GM18858 (cell line): Measurements from ENCODE around the gene GLRX3.
A peak's percentile ranks its signal among the peaks of the same experiment; 100 is the strongest.

Experiments used
- ATAC-seq: cut with Tn5 transposase; IDR thresholded peaks from one replicate; pipeline ENCODE4 v1.9.1; 2021; ENCODE audit not compliant: unreplicated experiment

Gene GLRX3

DNA sequence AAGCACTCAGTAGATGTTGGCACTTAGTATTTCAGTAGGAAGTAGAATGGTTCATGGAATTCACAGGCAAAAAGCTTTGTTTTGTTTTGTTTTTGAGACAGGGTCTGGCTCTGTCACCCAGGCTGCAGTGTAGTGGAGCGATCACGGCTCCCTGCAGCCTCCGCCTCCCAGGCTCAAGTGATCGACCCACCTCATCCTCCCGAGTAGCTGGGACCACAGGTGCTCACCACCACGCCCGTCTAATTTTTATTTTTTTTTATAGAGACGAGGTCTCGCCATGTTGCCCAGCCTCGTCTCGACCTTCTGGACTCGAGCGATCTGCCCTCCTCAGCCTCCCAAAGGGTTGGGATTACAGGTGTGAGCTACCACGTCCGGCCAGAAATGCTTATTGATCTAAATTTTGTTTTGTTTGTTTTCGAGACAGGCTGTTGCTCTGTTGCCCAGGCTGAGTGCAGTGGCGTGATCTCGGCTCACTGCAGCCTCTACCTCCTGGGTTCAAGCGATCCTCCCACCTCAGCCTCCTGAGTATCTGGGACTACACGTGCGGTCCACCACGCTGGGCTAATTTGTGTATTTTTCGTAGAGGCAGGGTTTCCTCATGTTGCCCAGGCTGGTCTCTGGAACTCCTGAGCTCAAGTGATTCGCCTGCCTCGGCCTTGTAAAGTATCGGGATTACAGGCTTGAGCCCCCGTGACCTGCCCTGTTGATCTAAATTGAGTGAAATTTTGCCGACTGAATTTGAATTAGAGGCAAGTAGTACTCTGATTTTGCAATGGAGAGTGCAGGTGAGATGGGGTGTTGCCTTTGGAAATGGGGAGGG is 1.7 kb downstream of the GLRX3 start:
- no peak for ATAC-seq

DNA sequence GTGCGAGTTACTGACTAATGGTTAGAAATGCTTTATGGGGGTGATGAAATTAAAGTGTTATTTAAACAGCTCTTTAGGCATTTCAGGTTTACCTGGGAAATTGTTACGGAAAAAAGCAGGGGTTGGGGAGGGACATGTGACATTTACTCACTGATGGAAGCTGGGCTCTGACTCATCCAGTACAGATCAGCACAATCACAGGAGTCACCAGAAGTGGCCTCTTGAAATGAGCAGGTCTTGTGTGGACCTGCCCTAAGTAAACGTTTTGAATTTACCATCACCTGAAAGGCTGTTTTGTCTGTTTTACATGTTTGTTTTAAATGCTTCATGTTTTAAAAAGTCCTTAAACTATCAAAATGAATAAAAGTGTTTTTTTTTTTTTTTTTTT is 2.3 kb downstream of the GLRX3 start:
- ATAC-seq = no peak

DNA sequence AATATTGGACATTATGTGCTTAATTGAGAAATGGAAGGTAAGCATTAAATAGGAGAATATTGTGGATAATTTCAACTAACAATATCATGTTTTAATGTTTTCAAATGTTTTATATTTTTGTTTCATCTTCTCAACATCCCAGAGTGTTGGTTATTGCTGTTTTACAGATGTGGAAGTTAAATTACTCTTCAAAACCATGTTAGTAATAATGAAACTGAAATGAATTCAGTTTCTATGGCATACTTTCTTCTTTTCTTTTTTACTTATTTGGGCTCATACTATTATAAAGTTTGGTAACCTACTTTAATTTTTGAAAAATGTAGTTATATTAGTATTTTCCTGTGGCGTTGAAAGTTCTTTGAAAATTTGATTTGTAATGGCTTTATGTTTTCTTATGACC is 4.2 kb downstream of the GLRX3 start:
- ATAC-seq = peak; percentile 28

DNA sequence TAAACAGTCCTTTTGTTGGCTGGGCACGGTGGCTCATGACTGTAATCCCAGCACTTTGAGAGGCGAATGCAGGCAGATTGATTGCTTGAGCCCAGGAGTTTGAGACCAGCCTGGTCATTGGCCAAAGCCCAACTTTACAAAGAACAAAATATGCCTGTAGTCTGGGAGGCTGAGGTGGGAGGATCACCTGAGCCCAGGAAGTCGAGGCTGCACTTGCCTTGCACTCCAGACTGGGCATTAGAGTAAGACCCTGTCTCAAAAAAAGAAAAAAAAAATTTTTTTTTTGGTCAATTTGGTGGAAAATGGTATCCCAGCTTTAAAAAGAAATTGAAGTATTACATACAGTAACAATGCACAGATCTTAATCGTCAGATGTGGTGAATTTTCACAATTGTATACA is 4.8 kb downstream of the GLRX3 start:
- no peak for ATAC-seq

DNA sequence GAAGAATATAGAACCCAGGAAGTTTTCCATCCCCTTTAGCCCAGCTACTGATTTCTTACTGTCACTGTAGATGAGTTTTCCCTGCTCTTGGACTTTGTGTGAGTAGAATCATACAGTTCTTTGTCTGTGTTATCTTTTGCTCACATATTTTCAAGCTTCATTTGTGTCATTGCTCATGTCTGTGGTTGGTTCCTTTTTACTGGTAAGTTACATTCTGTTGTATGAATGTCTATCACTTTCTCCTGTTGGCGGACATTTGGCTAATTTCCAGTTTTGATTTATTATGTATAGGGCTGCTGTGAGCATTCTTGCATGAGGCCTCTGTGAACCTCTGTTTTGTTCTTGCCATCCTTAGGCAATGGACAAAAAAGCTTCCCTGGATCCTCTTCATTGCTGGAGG is 5.3 kb downstream of the GLRX3 start:
- peak; percentile 17 for ATAC-seq

DNA sequence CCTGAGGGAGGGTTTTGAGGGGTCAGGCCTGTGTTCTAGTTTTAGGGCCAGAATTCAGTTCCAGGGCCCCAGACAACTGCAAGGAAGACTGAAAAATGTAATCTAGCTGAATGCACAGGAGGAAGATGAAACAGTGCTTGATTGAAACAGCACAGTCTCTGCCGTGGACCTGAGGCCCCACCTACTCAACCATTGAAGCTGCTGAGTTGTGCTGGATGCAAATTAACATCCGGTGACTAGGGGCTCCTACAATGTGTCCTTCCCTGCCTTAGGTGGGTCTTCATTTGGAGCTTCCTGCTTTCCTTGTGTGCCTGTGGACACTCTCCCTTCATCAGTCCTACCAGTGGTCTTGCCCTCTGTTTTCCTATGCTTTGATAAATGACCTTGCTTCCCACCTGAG is 5.7 kb downstream of the GLRX3 start:
- peak; percentile 69 for ATAC-seq

DNA sequence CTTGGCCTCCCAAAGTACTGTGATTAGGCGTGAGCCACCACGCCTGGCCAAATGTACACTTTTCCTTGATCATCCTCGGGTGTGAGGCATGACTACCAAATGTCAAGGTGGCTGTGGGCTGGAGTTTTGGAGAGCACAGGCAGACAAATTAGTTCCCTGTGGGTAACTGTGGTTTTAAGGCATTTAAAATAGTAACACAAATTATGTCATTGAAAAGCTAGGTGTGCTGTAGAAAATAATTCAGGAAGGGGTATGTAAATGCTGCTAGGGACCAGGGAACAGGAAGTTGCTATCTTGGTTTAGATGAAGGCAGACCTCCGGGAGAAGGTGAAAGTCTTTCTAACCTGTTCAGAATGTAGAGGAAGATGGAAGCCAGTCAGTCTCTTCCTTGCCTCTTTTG is 9.9 kb downstream of the GLRX3 start:
- no peak for ATAC-seq

DNA sequence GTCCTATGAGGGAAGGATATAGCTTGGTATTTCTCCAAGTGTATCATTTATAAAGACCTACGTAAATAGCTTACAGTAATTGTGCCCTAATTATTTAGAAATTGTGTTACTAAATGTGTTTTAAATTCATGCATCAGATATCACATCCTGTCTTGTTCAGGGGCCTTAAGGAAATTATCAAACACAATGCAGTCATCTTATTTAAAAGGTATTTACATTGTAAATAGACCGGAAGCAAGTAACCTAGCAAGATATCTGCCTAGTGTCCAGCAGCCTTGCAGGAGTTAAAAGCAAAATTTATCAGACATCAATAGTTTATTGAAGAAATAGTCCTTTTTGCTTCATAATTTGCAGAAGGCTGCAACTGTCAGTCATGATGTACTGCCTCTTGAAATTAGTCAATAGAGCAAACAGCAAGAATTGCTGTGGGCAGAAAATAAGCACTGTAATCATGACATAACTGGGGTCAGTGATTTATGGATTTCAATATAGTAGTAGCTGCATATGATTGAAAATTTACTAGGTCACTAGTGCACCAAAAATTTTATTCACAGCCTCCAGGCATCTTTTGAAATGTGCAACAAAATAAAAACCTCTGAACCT is 23.1 kb downstream of the GLRX3 start:
- ATAC-seq = no peak

DNA sequence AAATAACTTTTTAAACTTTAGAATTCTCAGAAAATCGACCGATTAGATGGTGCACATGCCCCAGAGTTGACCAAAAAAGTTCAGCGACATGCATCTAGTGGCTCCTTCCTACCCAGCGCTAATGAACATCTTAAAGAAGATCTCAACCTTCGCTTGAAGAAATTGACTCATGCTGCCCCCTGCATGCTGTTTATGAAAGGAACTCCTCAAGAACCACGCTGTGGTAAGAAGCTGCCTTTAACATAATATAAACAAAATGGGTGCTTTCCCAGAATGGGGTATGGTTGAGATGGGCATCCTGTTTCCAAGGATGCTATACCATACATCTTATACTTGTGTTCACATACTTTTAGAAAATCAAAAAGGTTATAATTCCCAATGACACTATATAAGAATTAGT is 24.6 kb downstream of the GLRX3 start:
- peak; percentile 55 for ATAC-seq

DNA sequence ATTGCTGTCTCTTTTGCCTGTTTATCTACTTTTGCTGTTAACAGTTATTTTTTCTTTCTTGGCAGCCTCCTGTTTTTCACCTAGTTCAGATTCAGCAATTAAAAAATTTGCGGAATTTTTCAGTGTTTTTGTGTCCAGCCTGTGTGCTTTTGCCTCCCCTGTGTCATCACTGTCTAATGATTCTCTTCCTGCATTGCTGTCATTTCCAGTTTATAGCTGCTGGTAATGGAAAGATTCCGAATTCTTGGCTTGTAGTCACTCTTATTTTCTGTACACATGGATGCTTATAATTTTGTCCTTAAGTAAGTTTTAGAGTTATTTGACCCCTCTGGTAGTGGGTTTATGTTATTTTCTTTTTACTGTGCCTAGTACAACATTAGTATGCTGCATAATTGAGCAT is 25.1 kb downstream of the GLRX3 start:
- ATAC-seq = no peak

DNA sequence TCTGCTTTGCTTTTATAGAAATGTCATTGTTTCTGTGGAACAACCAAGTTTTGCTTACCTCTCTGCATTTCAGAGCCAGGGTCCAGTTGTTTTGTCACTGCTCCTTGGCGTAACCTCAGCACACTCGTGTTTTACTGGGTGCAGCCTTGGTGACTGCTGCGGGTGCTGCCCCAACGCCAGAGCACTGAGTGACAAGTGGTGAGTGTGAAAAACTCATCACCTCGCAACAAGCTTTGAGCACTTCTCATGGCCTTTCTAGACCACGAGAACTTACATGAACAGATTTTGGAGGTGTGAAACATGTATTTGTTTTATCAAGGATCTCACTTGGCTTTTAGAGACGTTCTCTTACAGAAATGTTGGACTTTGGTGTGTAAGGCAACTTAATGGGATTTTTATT is 31.0 kb downstream of the GLRX3 start:
- no peak for ATAC-seq

DNA sequence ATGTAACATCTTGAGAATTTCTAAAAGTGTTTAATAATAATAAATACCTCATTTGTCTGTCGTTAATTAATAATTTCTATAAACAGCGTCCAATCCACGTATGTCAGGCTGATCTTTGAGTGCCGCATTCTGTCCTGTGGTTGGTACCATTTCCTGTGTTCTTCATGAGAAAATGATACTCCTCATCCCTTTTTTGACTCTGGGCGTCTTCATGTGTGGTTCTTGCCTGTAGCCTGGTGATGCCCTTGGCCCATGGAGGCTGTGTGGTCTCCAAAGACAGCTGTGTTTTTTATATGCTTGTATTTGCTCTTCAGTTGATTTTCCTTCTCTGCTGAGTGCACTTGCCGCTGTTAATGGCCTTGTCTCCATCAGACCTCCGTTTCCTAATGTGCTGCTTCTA is 31.5 kb downstream of the GLRX3 start:
- ATAC-seq = no peak

DNA sequence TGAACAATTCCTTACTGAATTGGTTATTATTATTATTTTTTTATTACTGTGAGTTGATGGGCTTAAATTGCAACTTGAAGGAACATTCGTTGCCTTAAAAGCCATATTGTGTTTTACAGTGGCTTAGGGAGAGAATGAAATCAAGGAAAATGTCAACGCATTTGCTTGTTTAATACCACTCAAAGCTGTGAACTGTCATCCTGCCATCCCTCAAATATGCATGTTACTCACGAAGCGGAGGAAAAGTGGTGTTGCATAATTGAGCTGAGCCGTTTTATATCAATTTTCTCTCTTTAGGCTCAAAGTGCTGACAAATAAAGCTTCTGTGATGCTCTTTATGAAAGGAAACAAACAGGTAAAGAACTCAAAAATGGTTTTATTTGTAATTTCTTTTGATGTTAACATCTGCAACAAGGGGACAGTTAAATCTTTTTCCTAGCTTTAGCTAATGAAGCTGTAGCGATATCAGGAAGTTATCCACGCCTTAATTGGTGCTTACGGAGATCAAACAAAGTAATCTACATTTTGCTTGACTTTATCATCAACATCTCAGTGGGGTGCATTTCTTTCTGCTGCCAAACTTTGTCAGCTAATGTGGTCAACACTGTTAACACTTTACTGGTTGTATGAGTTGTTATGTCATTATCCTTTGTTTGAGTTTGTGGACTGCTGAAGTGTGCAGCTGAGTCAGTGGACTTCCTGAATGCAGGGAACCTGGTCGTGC is 33.1 kb downstream of the GLRX3 start:
- ATAC-seq = no peak

DNA sequence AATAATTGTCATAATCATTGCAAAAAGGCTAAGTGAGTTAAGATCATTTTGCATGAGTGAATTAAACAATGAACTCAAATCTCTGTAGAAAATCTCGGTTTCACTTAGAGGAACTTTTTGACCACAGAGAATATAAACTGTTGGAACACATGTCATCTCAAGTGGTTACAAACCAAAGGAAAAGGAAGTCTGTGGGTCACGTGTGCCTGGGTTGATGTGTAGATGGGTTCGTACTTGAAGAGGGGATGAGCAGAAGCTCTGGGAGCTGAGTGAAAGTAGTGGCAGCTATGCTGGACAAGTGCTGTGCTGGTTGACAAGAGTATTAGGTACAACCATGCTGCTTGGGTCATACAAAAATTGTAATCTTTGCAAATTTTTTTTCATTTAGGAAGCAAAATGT is 35.0 kb downstream of the GLRX3 start:
- peak; percentile 54 for ATAC-seq

DNA sequence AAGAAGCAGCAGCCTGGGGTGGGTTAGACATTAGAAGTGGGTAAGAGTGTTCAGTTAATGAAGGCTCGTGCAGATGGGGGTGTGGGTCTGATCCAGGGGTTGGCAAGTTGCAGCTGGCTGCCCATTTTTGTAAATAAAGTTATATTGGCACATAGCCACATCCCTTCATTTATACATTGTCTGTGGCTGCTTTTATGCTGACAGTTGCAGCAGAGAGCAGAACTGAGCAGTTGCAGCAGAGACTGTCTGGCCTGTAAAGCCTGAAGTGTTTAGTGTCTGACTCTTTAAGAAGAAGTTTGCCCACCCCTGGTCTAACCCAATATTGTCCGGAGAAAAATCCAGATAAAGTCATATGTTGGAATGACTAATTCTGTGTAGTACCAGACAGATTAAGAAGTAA is 38.1 kb downstream of the GLRX3 start:
- no peak for ATAC-seq

DNA sequence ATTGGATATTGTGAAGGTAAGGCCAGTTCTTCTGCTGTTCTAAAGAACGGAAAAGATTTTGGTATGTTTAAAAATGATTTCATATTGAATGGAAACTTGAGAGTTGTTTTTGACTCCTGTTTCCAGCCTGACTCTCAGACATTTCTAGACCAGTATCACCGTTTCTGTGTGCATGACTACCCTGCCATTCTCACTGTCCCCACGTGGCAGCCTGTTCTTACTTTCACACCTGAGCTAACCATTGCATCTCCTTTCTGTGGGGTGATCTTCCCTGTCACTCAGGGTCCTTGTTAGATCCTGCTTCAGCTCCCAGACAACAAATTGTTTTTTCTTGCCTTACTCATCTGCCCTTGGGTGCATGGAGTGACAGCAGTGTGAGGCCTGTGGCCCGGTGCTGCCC is 38.9 kb downstream of the GLRX3 start:
- no peak for ATAC-seq

DNA sequence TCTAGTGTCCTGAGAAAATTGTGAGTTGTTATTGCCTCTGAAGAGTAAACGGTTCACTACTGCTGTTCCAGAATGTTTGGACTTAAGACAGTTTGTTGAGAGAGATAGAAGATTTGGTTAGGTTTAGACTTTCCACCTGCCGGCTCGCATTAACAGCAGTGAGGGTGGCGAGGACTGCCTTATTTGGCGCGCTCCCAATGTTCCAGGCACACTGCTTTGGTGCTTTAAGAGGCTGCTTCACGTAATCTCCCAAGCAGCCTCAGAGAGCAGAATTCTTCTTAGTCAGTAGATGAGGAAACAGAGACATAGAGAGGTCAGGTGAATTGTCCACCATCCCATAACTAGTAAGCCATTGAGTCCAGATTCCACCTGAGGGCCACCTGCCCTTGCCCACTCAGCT is 41.1 kb downstream of the GLRX3 start:
- ATAC-seq = no peak

DNA sequence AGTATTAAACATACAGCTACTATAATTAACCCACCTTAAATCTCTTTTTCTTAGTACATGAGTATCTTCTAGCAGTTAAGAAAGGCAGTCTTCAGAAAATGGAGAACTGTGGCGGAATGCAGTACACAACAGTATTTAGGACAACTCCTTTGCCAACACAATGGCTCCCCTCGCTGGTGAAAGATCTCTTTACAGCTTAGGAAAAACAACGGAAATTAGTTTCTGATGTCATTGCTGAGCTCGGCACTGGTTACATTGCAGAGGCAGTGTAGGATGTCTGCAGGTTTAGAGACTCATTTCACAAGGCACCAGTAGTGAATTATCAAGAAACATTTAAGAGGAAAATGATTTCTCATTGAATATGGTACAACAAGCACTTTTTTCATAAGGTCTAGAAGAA is 43.4 kb downstream of the GLRX3 start:
- no peak for ATAC-seq

DNA sequence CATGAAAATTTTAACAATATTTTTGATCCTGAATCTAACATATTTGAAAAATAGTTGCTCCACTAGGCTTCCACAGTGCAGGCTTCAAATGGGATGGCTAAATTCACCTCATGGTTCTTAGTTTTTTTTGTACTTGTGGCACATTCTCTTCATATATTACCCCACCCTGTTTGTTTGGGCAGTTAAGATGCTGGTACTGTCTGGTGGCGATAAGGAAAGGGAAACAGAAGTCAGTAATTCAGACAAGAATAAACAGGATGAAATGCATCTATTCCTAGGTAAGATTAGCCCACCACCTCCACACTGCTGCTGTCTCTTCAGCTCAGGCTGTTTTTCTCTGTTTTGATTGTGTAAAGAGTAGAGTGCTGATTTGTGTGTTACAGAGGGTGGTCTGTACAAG is 44.2 kb downstream of the GLRX3 start:
- ATAC-seq = no peak

DNA sequence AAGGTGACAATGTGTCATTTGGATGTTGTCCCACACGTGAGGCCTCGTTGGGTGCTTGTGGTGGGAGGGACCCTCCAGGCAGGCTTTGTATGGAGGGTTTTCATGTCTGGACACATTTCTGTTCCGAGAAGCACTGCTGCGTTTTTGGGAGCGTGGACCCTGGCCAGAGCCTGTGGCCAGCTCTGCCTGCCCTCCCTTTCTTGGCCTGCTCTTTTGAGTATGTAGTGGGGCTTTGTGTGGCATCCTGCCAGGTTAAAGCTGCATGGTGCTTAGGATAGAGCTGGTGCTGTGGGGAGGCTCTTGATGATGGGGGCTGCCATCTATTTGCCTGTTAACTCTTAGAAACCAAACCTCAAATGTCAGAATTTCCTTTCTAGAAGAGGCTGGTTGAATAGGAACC is 45.7 kb downstream of the GLRX3 start:
- ATAC-seq = no peak

DNA sequence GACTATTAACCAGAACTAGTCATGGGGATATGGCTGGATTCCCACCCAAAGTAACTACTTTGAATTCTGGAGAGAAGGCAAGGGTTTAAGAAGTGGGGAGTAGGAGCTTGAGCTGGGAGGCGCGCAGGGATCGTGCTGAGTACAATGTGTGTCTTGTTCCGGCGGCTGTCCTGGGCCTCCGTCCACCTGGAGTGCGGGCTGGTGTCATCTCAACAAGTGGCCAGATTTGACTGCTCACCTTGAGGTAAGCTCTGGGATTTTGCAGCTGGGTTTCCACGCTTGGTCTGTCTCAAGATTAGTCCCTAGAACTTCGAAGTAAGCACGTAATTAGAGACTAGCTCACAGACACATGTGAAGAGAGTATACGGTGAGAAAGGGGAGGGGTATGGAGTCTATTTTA is 49.4 kb downstream of the GLRX3 start:
- no peak for ATAC-seq
